ENCODE data around the gene MYOG.

Gene MYOG

GRCh38 chr1:203069030-203069747 is 16.6 kb downstream of the MYOG start:
- TF ChIP-seq CTCF (IDR thresholded peaks at IDR 0.05; ENCODE audit: insufficient read depth, missing control alignments) = no peak
- DNase-seq (ENCODE audit: insufficient read length, low spot score) (no peak), FAIRE-seq (no peak)

GRCh38 chr1:203066965-203067364 is 18.8 kb downstream of the MYOG start:
- FAIRE-seq (no peak), DNase-seq (ENCODE audit: insufficient read length, low spot score) (no peak)
- no peak for TF ChIP-seq CTCF (IDR thresholded peaks at IDR 0.05; ENCODE audit: insufficient read depth, missing control alignments)

GRCh38 chr1:203065986-203066385 is 19.8 kb downstream of the MYOG start:
- no peak for FAIRE-seq
- no peak for DNase-seq (ENCODE audit: insufficient read length, low spot score)
- no peak for TF ChIP-seq CTCF (IDR thresholded peaks at IDR 0.05; ENCODE audit: insufficient read depth, missing control alignments)

GRCh38 chr1:203065191-203065590 is 20.6 kb downstream of the MYOG start:
- FAIRE-seq (no peak), DNase-seq (ENCODE audit: insufficient read length, low spot score) (no peak)
- no peak for TF ChIP-seq CTCF (IDR thresholded peaks at IDR 0.05; ENCODE audit: insufficient read depth, missing control alignments)

GRCh38 chr1:203063287-203063686 is 22.5 kb downstream of the MYOG start:
- TF ChIP-seq CTCF (IDR thresholded peaks at IDR 0.05; ENCODE audit: insufficient read depth, missing control alignments) = no peak
- DNase-seq (ENCODE audit: insufficient read length, low spot score) (no peak), FAIRE-seq (no peak)

GRCh38 chr1:203060115-203060514 is 25.7 kb downstream of the MYOG start:
- FAIRE-seq = no peak
- no peak for TF ChIP-seq CTCF (IDR thresholded peaks at IDR 0.05; ENCODE audit: insufficient read depth, missing control alignments)

GRCh38 chr1:203059485-203059884 is 26.3 kb downstream of the MYOG start:
- TF ChIP-seq CTCF (IDR thresholded peaks at IDR 0.05; ENCODE audit: insufficient read depth, missing control alignments) = no peak
- no peak for FAIRE-seq

More at GRCh38 chr1:203060115-203060514, 25.7 kb downstream of the MYOG start:
- DNase-seq (ENCODE audit: insufficient read length, low spot score) = no peak

More at GRCh38 chr1:203059485-203059884, 26.3 kb downstream of the MYOG start:
- DNase-seq (ENCODE audit: insufficient read length, low spot score) = no peak
